K562 (cell line): ENCODE data around the gene APLNR.

Experiments used
- EGR1 ChIP-seq: fragments of 450-650 bp; conservative IDR thresholded peaks from 2 replicates; pipeline ENCODE4 v1.6.1; 2017; ENCODE audit warnings: mild to moderate bottlenecking
- EHMT2 ChIP-seq: fragments of 450-650 bp; IDR thresholded peaks from 2 replicates; pipeline ENCODE4 v1.6.1; 2018; ENCODE audit warnings: antibody characterized with exemption
- MAFK ChIP-seq: IDR thresholded peaks from 2 replicates; pipeline ENCODE4 v1.6.1; 2011; ENCODE audit warnings: low read length, improper control_type of control experiment
- MAZ ChIP-seq, 2 experiments: fragments of 450-650 bp in 1 of 2; sonication (generic) in 1 of 2; formaldehyde crosslinking; IDR thresholded peaks in 1 of 2; conservative IDR thresholded peaks in 1 of 2; 2 replicates each; pipeline versions ENCODE4 v1.4.0 to v1.5.0; 2020; ENCODE audit warnings: mild to moderate bottlenecking in 1 of 2, missing genetic modification reagents in 1 of 2
- MXI1 ChIP-seq: IDR thresholded peaks from 2 replicates; pipeline ENCODE4 v1.6.1; 2011; ENCODE audit warnings: low read depth, mild to moderate bottlenecking, improper control_type of control experiment, low read length
- MYC ChIP-seq, 2 experiments: fragments of 250-450 bp in 1 of 2; sonication (Bioruptor Pico) in 1 of 2; IDR thresholded peaks; 2 replicates each; pipeline versions ENCODE4 v1.5.1 to v1.6.1; 2012 to 2021; ENCODE audit warnings: low read depth in 2 of 2, borderline replicate concordance in 1 of 2, improper control_type of control experiment in 1 of 2, low read length in 1 of 2, mild to moderate bottlenecking in 1 of 2, moderate library complexity in 1 of 2
- NFIC ChIP-seq: fragments of 450-650 bp; IDR thresholded peaks from 2 replicates; pipeline ENCODE4 v1.6.1; 2017; ENCODE audit warnings: mild to moderate bottlenecking, inconsistent platforms
- ZNF408 ChIP-seq: fragments of 250-450 bp; sonication (Bioruptor Pico); IDR thresholded peaks from 2 replicates; pipeline ENCODE4 v1.4.0; 2020; ENCODE audit warnings: low read depth, mild to moderate bottlenecking, moderate library complexity
- TF ChIP-seq, protein P1 (sequence below), 3 experiments: IDR thresholded peaks in 2 of 3; conservative IDR thresholded peaks in 1 of 3; 2 replicates each; pipeline ENCODE4 v1.5.1; 2011 to 2012; ENCODE audit warnings: low read length in 3 of 3, mild to moderate bottlenecking in 3 of 3, control low read depth in 2 of 3, improper control_type of control experiment in 1 of 3, inconsistent platforms in 1 of 3, low read depth in 1 of 3, mixed read lengths in 1 of 3, moderate library complexity in 1 of 3; ENCODE audit not compliant: insufficient read depth in 2 of 3

- TF ChIP-seq MXI1 (no peak), MAZ (CRISPR knock-in tag; conservative IDR thresholded peaks at IDR 0.05 in 1 of 2, IDR thresholded peaks at IDR 0.05 in 1 of 2) (no peak), NFIC (no peak), EHMT2 (no peak), ZNF408 (no peak), EGR1 (no peak), MAFK (no peak), MYC (IDR thresholded peaks at IDR 0.05; ENCODE audit: low read depth, low read length) (no peak), MYC (CRISPR knock-in tag; IDR thresholded peaks at IDR 0.05; ENCODE audit: borderline replicate concordance, low read depth) (no peak)
- TF ChIP-seq, protein P1, sequence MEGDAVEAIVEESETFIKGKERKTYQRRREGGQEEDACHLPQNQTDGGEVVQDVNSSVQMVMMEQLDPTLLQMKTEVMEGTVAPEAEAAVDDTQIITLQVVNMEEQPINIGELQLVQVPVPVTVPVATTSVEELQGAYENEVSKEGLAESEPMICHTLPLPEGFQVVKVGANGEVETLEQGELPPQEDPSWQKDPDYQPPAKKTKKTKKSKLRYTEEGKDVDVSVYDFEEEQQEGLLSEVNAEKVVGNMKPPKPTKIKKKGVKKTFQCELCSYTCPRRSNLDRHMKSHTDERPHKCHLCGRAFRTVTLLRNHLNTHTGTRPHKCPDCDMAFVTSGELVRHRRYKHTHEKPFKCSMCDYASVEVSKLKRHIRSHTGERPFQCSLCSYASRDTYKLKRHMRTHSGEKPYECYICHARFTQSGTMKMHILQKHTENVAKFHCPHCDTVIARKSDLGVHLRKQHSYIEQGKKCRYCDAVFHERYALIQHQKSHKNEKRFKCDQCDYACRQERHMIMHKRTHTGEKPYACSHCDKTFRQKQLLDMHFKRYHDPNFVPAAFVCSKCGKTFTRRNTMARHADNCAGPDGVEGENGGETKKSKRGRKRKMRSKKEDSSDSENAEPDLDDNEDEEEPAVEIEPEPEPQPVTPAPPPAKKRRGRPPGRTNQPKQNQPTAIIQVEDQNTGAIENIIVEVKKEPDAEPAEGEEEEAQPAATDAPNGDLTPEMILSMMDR (IDR thresholded peaks at IDR 0.05 in 2 of 3, conservative IDR thresholded peaks at IDR 0.05 in 1 of 3; ENCODE audit: insufficient read depth in 2 of 3, low read depth in 1 of 3, low read length in 3 of 3): no peak
These were observed 25.1 kb upstream of the APLNR start for GRCh38 chr11:57262157-57262556.
